ENCODE results near the gene SLC39A5. TPM values are rescaled to one million over a fixed set of nuclear protein-coding genes. Genes with fewer than 3 reads are reported as not detected.

The SLC39A5 gene
- polyA plus RNA-seq, 3 donors, result 0.21 to 0.25 TPM; not detected in 1

GRCh38 chr12:56202366-56202765, 27.5 kb upstream of the SLC39A5 start:
- Mint-ChIP-seq H3K27ac (no peak overlapping the region), H3K36me3 (peaks cover 30 to 34% of the 10 kb centered on the region in 2 donors), H3K9me3 (no peaks in the 10 kb centered on the region), H3K4me1 (peaks cover 2% of the 10 kb centered on the region), H3K27me3 (ENCODE audit: low read depth in 3 of 3) (peaks cover 0 to 2% (median 0%) of the 10 kb centered on the region in 3 donors), H3K4me3 (no peak overlapping the region)
- Histone ChIP-seq H3K4me1 (ENCODE audit: control insufficient read depth in 1 of 2, insufficient read depth in 2 of 2, low read length in 2 of 2) (no peaks in the 10 kb centered on the region), H4K20me1 (ENCODE audit: insufficient read depth, low read length) (peaks cover 16% of the 10 kb centered on the region), H3K9ac (ENCODE audit: insufficient read depth, low read length, poor library complexity, severe bottlenecking) (no peak overlapping the region), H2AFZ (ENCODE audit: insufficient read depth, low read depth, low read length, poor library complexity, severe bottlenecking) (no peak overlapping the region), H3K79me2 (ENCODE audit: insufficient read depth, low read length) (no peaks in the 10 kb centered on the region), H3K27me3 (ENCODE audit: control insufficient read depth in 2 of 2, insufficient read depth in 2 of 2, low read length in 2 of 2) (no peaks in the 10 kb centered on the region), H3K9me3 (replicated peaks in 1 of 2; ENCODE audit: control insufficient read depth in 1 of 2, insufficient read depth in 1 of 2, low read length in 2 of 2) (no peaks in the 10 kb centered on the region), H3K4me3 (replicated peaks in 1 of 3; ENCODE audit: low read depth in 2 of 3, low read length in 3 of 3) (no peak overlapping the region), H3K36me3 (replicated peaks in 1 of 2; ENCODE audit: control insufficient read depth in 1 of 2, insufficient read depth in 2 of 2, low read length in 2 of 2) (peaks cover 30 to 36% of the 10 kb centered on the region in 2 donors), H3K27ac (ENCODE audit: low read depth in 1 of 2, low read length in 2 of 2) (peak overlapping the region in 1 of 2 donors; percentile 26), H3K4me2 (replicated peaks; ENCODE audit: extremely low read depth, low read length, poor library complexity, severe bottlenecking) (no peak overlapping the region)
- TF ChIP-seq, protein P1, sequence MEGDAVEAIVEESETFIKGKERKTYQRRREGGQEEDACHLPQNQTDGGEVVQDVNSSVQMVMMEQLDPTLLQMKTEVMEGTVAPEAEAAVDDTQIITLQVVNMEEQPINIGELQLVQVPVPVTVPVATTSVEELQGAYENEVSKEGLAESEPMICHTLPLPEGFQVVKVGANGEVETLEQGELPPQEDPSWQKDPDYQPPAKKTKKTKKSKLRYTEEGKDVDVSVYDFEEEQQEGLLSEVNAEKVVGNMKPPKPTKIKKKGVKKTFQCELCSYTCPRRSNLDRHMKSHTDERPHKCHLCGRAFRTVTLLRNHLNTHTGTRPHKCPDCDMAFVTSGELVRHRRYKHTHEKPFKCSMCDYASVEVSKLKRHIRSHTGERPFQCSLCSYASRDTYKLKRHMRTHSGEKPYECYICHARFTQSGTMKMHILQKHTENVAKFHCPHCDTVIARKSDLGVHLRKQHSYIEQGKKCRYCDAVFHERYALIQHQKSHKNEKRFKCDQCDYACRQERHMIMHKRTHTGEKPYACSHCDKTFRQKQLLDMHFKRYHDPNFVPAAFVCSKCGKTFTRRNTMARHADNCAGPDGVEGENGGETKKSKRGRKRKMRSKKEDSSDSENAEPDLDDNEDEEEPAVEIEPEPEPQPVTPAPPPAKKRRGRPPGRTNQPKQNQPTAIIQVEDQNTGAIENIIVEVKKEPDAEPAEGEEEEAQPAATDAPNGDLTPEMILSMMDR (IDR thresholded peaks at IDR 0.05), result no peak
- intact Hi-C loops (cut with micrococcal nuclease), result no loop called here
- no CpG with 5 or more reads among the region's 1 CpG for WGBS (ENCODE audit: insufficient coverage)
- no peak for DNase-seq

DNA sequence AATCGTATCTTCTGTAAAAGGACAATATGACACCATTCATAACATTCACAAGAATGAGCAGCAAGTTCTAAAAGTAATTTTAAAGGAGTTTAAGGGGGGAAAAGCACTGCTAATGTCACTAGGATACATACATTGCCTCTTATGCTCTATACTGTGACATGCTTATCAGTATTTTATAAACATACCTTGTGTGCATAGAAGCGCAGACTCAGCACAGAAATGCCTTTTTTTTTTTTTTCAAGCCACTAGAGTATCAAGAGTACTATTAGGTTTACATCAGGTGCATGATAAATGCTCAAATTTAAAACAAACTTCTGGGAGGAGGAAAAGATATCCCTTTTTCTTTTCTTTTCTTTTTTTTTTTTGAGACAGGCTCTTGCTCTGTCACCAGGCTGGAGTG, 27.0 kb upstream of the SLC39A5 start:
- no CpG with 5 or more reads among the region's 2 CpGs for WGBS (ENCODE audit: insufficient coverage)
- intact Hi-C loops (cut with micrococcal nuclease), result no loop called here

More for the DNA sequence above, 27.0 kb upstream of the SLC39A5 start:
- H3K79me2 ChIP-seq (ENCODE audit: insufficient read depth, low read length), result no peaks in the 10 kb centered on the region
- peak overlapping the region in 1 of 7 donors; percentile 18 for H3K27ac Mint-ChIP-seq
- no peak overlapping the region for H2AFZ ChIP-seq (ENCODE audit: insufficient read depth, low read depth, low read length, poor library complexity, severe bottlenecking)
- H3K27me3 Mint-ChIP-seq (ENCODE audit: low read depth in 3 of 3), result peaks cover 0 to 2% (median 0%) of the 10 kb centered on the region in 3 donors
- no peaks in the 10 kb centered on the region for H3K9me3 Mint-ChIP-seq
- TF ChIP-seq, protein P1 (IDR thresholded peaks at IDR 0.05), result no peak
- H3K4me2 ChIP-seq (replicated peaks; ENCODE audit: extremely low read depth, low read length, poor library complexity, severe bottlenecking), result no peak overlapping the region
- no peaks in the 10 kb centered on the region for H3K9me3 ChIP-seq (replicated peaks in 1 of 2; ENCODE audit: control insufficient read depth in 1 of 2, insufficient read depth in 1 of 2, low read length in 2 of 2)
- DNase-seq, result no peak
- no peaks in the 10 kb centered on the region for H3K27me3 ChIP-seq (ENCODE audit: control insufficient read depth in 2 of 2, insufficient read depth in 2 of 2, low read length in 2 of 2)
- peak overlapping the region in 1 of 2 donors; percentile 26 for H3K27ac ChIP-seq (ENCODE audit: low read depth in 1 of 2, low read length in 2 of 2)
- H3K4me3 Mint-ChIP-seq, result no peak overlapping the region
- H3K36me3 Mint-ChIP-seq, result peaks cover 34 to 38% of the 10 kb centered on the region in 2 donors
- H3K4me3 ChIP-seq (replicated peaks in 1 of 3; ENCODE audit: low read depth in 2 of 3, low read length in 3 of 3), result no peak overlapping the region
- H3K4me1 Mint-ChIP-seq, result peaks cover 2% of the 10 kb centered on the region
- H3K9ac ChIP-seq (ENCODE audit: insufficient read depth, low read length, poor library complexity, severe bottlenecking), result no peak overlapping the region
- H3K4me1 ChIP-seq (ENCODE audit: control insufficient read depth in 1 of 2, insufficient read depth in 2 of 2, low read length in 2 of 2), result no peaks in the 10 kb centered on the region
- peaks cover 16% of the 10 kb centered on the region for H4K20me1 ChIP-seq (ENCODE audit: insufficient read depth, low read length)
- peaks cover 35 to 41% of the 10 kb centered on the region in 2 donors for H3K36me3 ChIP-seq (replicated peaks in 1 of 2; ENCODE audit: control insufficient read depth in 1 of 2, insufficient read depth in 2 of 2, low read length in 2 of 2)

Measured in CD14-positive monocyte (primary cell).